ENCODE measurements around the gene LDLRAD3. TPM values are rescaled to one million over a fixed set of nuclear protein-coding genes. Genes with fewer than 3 reads are reported as not detected.

LDLRAD3 gene
- total RNA-seq, 1 experiment from 2014 or later = 12.1 TPM

- no CpG with 5 or more reads among the region's 6 CpGs for WGBS (ENCODE audit: extremely low coverage, insufficient read length, low lambda C conversion rate)
- H3K27me3 Mint-ChIP-seq (ENCODE audit: low read depth) = no peaks in the 10 kb centered on the region
- H3K4me1 Mint-ChIP-seq = peaks cover 4 to 7% of the 10 kb centered on the region in 2 experiments; a peak in 3 of 4 replicates
- Histone ChIP-seq H3K27me3 (ENCODE audit: insufficient read depth, low read length) (no peaks in the 10 kb centered on the region), H3K9ac (ENCODE audit: extremely low read depth, insufficient read length, low read length) (no peak overlapping the region), H3K4me1 (ENCODE audit: insufficient read depth, low read length) (peaks cover 6% of the 10 kb centered on the region; the same call in 1 of the 2 replicates), H3K56ac (ENCODE audit: insufficient read length, low read depth, low read length) (no peak overlapping the region), H2BK120ac (ENCODE audit: low read depth, low read length, poor library complexity, severe bottlenecking) (no peak overlapping the region), H3K23ac (ENCODE audit: insufficient read length, low read depth, low read length) (no peak overlapping the region), H2BK12ac (ENCODE audit: insufficient read length, low read depth, low read length) (no peak overlapping the region), H3K4me2 (ENCODE audit: insufficient read depth, insufficient read length, low read length) (no peak overlapping the region), H3T11ph (ENCODE audit: low read length) (no peak overlapping the region), H4K91ac (ENCODE audit: insufficient read length, low read depth, low read length) (no peak overlapping the region), H3K14ac (ENCODE audit: insufficient read depth, low read length) (no peak overlapping the region), H3K4ac (ENCODE audit: low read depth, low read length) (no peak overlapping the region), H3K23me2 (ENCODE audit: insufficient read length, low read depth, low read length, poor library complexity, severe bottlenecking) (no peaks in the 10 kb centered on the region), H3K79me1 (ENCODE audit: insufficient read depth, low read depth, low read length, poor library complexity, severe bottlenecking) (no peaks in the 10 kb centered on the region), H3K18ac (ENCODE audit: insufficient read length, low read depth, low read length) (no peak overlapping the region), H4K5ac (ENCODE audit: insufficient read length, low read depth, low read length) (no peak overlapping the region), H4K20me1 (ENCODE audit: control insufficient read depth, insufficient read depth, insufficient read length) (no peaks in the 10 kb centered on the region), H2BK5ac (ENCODE audit: insufficient read length, low read length) (no peak overlapping the region), H3K9me3 (ENCODE audit: control insufficient read depth, low read depth, low read length) (no peaks in the 10 kb centered on the region), H3K27ac (ENCODE audit: insufficient read length, low read depth, low read length) (no peak overlapping the region), H4K8ac (replicated peaks; ENCODE audit: insufficient read length, low read depth, low read length) (no peak overlapping the region), H2AFZ (ENCODE audit: low read length) (no peak overlapping the region), H2BK20ac (ENCODE audit: low read depth, low read length, poor library complexity, severe bottlenecking) (no peak overlapping the region), H2BK15ac (ENCODE audit: low read depth, low read length) (no peak overlapping the region), H2AK5ac (ENCODE audit: insufficient read length, low read length) (no peak overlapping the region), H3K79me2 (ENCODE audit: insufficient read depth, low read length) (no peaks in the 10 kb centered on the region)
- no peaks in the 10 kb centered on the region for H3K9me3 Mint-ChIP-seq
- H3K36me3 Mint-ChIP-seq (ENCODE audit: insufficient read depth in 1 of 3, low read depth in 3 of 3) = no peaks in the 10 kb centered on the region; a peak in 2 of 7 replicates
- no peak for DNase-seq
- no peak overlapping the region for H3K4me3 Mint-ChIP-seq
- no peak for TF ChIP-seq CTCF (conservative IDR thresholded peaks at IDR 0.05)
- H3K27ac Mint-ChIP-seq = no peak overlapping the region
Observed at GRCh38 chr11:36164506-36165250, 220.8 kb downstream of the LDLRAD3 start.
